Astrocyte (in vitro differentiated cells and primary cell): ENCODE results near the gene NCAPG.

Experiments used
- CTCF ChIP-seq: IDR thresholded peaks from 2 replicates; pipeline ENCODE4 v1.5.1; 2011; ENCODE audit warnings: low read depth, mild to moderate bottlenecking, inconsistent platforms, low read length, moderate library complexity; ENCODE audit not compliant: insufficient read depth
- EZH2 ChIP-seq: IDR thresholded peaks from 2 replicates; pipeline ENCODE4 v1.6.1; 2012; ENCODE audit warnings: mild to moderate bottlenecking, low read length, inconsistent platforms; ENCODE audit not compliant: insufficient read depth

DNA sequence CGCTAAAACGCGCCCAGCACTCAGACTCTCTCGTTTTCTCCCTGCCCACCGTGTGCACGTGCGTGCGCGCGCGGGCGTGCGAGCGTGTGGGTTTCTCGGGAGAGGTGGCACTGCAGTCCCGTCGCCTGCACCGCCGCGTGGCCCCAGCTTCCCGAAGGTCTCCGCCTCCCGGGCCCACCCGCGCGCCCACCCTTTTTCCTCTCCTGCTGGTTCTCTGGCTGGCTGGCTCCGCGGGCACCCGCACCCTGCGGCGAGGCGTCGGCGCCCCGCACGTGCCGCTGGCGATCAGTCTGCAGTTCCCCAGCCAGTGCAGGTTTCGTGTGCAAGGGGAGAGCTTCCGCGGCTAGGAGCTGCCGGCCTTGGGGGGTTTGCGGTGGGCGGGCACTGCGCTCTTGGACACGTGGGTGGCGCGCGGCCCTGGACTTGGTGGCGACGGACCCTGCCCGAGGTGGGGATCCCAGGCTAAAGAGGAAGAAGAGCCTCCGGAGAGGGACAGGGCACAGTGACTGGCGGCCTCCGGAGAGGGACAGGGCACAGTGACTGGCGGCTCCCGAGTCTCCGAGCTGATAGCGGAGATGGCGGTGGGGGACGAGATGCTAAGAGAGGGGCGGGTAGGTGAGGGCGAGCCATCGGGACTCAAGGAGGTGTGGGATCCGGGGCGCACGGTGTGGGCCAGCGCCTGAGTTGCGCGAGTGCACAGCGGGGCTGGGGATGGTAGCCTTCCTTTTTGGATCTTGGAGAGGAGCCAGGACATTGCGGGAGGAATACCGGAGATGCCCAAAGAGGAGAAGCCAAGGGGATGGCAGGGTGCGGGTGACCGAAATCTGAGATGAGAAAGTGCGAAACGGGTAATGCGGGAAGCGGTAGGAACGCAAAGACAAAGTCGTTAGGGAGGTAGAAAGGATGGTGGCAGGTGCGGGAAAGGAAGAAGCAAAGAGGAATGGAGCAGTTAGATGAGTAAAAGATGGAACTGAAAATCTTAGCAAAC lies 29.2 kb upstream of the NCAPG start, which contains the start of gene FAM184B:
- TF ChIP-seq EZH2: peak; percentile 49
- no peak for TF ChIP-seq CTCF
